GM19025 (cell line): ENCODE results near the gene NMT2.
A peak's percentile ranks its signal among the peaks of the same experiment; 100 is the strongest.

Experiments used
- ATAC-seq: cut with Tn5 transposase; IDR thresholded peaks from one replicate; pipeline ENCODE4 v1.9.1; 2021; ENCODE audit warnings: mild to moderate bottlenecking, low read depth, moderate library complexity; ENCODE audit not compliant: unreplicated experiment

Gene NMT2

DNA sequence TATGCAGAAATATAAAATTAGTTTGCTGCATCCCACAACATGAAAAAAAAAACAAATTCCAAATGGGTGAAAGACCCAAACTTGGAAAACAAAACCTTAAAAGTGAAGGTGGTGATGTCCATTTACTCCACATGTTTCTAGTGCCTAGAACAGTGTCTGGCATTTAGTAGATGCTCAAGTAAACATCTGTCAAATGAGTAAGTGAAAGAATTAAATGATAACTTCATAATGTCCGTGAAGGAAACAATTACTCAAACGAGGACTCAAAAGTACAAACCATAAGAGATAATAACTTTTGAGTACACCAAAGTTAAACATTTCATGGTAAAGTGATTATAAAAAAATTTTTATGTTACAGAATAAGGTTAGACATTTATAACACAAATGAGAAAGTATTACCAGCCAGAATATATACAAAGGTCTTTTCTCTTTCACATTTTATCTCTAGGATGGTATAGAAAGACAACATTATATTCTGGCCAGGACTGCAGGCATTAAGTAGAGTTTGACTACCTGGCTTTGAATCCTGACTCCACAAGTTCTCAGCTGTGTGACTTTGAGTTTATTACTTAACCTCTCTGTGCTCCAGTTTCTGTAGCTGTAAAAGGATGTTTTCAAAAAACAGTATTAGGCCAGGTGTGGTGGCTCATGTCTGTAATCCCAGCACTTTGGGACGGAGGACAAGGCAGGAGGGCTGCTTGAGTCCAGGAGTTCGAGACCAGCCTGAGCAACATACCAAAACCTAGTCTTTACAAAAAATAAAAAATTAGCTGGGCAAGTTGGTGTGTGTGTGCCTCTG is 20.7 kb downstream of the NMT2 start:
- no peak for ATAC-seq

DNA sequence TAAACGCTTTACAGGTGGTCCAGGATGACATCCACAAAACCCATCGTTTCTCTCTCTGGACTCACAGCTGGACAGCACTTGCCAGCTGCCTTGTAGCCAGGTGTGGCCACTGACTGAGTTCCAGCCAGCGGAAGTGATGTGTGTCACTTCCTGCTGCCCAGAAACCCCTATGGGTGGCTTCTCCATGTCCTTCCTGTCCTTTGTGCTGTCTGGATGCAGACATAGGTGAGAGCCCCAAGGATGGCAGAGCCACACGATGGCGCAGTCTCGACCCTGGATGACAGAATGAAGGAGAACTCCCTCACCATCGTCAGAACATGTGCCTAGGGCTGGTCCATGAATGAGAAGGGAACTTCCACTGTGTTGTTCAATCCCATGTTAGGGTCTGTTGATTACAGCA is 22.1 kb downstream of the NMT2 start:
- no peak for ATAC-seq

GRCh38 chr10:15144788-15145187 is 23.7 kb downstream of the NMT2 start:
- ATAC-seq = no peak

- ATAC-seq = peak; percentile 87
Measured at GRCh38 chr10:15141136-15142054, 27.1 kb downstream of the NMT2 start.

DNA sequence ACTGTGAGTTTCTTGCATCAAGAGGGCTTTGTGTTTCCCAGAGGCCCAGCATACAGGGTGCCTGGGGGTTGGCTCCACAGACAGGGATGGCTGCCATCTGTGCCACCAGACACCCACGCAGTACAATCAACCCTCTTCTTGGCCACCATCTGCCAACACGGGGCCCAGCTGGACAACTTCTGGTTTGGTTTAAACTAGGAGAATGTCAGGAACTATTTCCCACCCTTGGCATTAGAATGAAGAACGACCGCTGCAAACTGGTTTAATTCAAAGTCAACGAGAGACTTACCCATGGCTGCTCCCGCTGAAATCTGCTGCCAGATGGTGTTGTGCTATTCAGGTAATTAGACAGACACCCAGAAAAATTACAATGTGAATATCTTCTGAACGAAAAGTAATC is 27.8 kb downstream of the NMT2 start:
- ATAC-seq = no peak

- ATAC-seq = no peak
Measured at GRCh38 chr10:15137636-15138035, 30.9 kb downstream of the NMT2 start.

DNA sequence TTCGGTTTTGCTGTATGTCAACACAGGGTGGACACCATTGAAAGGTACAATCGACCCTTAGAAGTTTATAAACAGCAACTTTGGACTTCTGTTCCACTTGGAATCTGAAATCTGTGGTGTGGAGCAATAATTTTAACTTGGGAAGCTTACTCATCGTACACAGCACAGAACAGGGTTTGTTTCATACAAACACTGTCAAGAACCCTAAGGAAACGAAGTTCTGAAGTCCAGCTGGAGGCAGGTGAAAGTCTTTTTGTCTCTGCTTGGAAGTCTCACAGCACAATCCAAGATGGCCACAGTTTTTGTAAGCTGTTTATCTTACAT is 31.5 kb downstream of the NMT2 start:
- no peak for ATAC-seq

- ATAC-seq = no peak
Measured at GRCh38 chr10:15136129-15137035, 32.1 kb downstream of the NMT2 start.

DNA sequence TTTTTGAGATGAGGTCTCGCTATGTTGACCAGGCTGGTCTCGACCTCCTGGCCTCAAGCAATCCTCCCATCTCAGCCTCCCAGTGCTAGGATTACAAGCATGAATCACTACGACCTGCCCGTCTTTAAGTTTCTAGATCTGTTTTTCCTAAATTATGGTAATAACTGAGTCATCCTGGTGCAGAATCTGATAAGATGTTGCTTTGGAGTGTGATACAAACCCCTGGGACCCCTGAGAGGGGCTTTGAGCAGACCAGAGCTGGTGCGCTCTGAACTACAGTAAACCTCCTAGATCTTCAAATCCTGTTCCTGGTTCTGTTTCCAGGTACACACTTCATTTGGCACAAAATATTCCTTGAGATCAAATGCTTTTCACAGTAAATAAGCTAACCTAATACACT is 37.2 kb downstream of the NMT2 start:
- ATAC-seq = no peak

- no peak for ATAC-seq
Measured at GRCh38 chr10:15124908-15125307, 43.6 kb downstream of the NMT2 start.

- no peak for ATAC-seq
Measured at GRCh38 chr10:15124190-15124589, 44.3 kb downstream of the NMT2 start.

GRCh38 chr10:15123749-15124184 is 44.7 kb downstream of the NMT2 start:
- no peak for ATAC-seq

- peak; percentile 95 for ATAC-seq
Measured at GRCh38 chr10:15122477-15123030, 45.9 kb downstream of the NMT2 start.

- ATAC-seq = no peak
Measured at GRCh38 chr10:15121707-15122106, 46.8 kb downstream of the NMT2 start.

- ATAC-seq = no peak
Measured at GRCh38 chr10:15120523-15120922, 48.0 kb downstream of the NMT2 start.

DNA sequence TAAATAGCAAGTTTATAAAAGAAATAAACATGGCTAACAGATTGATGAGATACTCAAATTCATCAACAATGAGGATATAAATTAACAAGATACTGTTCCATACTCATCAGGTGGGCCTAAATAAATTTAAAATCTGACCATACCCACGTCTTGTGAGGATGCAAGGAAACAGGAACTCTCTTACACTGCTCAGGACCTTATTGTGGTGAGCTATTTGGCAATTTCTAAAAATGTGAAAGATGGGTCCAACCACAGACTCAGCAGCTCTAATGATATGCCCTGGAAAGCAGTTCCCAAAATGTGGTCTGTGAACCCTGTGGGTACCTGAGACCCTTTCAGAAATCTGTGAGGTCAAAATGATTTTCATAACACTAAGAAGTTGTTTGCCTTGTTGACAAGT is 49.9 kb downstream of the NMT2 start:
- ATAC-seq = no peak

GRCh38 chr10:15116225-15116624 is 52.3 kb downstream of the NMT2 start:
- no peak for ATAC-seq

DNA sequence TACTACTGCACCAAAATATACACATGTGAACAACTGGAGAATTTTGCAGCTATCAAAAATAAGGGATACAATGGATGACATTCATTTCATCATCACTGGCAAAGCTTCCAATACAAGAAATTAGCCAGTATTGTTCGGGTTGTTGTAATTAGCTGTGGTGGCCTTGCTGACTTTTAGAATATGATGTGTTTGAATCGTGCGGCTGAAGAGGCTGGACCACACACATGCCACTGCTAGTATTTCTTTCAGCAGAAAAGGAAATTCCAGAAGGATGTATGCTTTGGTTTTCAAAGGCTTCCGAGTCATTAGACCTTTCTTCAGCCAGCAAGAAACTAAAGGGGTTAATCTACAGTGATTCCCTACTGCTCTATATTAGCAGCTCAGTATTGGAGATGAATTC is 54.7 kb downstream of the NMT2 start:
- no peak for ATAC-seq

GRCh38 chr10:15112657-15113056 is 55.8 kb downstream of the NMT2 start:
- ATAC-seq = no peak

GRCh38 chr10:15106352-15107013 is 62.0 kb downstream of the NMT2 start:
- ATAC-seq = no peak
